Kidney (tissue), 14 donors: Measurements from ENCODE around the gene CAPN15. TPM values are rescaled to one million over a fixed set of nuclear protein-coding genes. Genes with fewer than 3 reads are reported as not detected.
A peak's percentile ranks its signal among the peaks of the same experiment; 100 is the strongest.

ENCODE experiments used
- DNase-seq, 5 donors: peaks; one replicate each; pipeline ENCODE4 v3.0.0-alpha.2; 2013 to 2020
- FAIRE-seq: peaks from 2 replicates; lab custom pipeline; 2012; peaks lifted over from hg19 to GRCh38; lab: Jason Lieb, UNC
- H3K27ac ChIP-seq, 2 donors: one replicate each; pipeline ENCODE4 v1.7.0; 2013; ENCODE audit warnings: low read depth in 2 of 2, low read length in 2 of 2, inconsistent platforms in 1 of 2
- H3K27me3 ChIP-seq: one replicate; pipeline ENCODE4 v1.7.1; 2013; ENCODE audit warnings: low read length, inconsistent platforms; ENCODE audit not compliant: control insufficient read depth, insufficient read depth
- H3K36me3 ChIP-seq, 3 donors: one replicate each; pipeline versions ENCODE4 v1.7.0 to v1.7.1; 2013; ENCODE audit warnings: low read length in 3 of 3, control low read depth in 1 of 3, inconsistent platforms in 1 of 3; ENCODE audit not compliant: insufficient read depth in 3 of 3, control insufficient read depth in 2 of 3
- H3K4me1 ChIP-seq, 3 donors: one replicate each; pipeline versions ENCODE4 v1.7.0 to v1.7.1; 2013; ENCODE audit warnings: low read length in 3 of 3, inconsistent platforms in 1 of 3, low read depth in 1 of 3; ENCODE audit not compliant: control insufficient read depth in 2 of 3, insufficient read depth in 2 of 3
- H3K4me3 ChIP-seq, 3 donors: one replicate each; pipeline versions ENCODE4 v1.7.0 to v1.8.1; 2013; ENCODE audit warnings: low read length in 3 of 3, control low read depth in 1 of 3, inconsistent platforms in 1 of 3
- H3K9ac ChIP-seq, 3 donors: one replicate each; pipeline versions ENCODE4 v1.7.0 to v1.7.1; 2013; ENCODE audit warnings: low read length in 3 of 3, control low read depth in 1 of 3, inconsistent platforms in 1 of 3
- H3K9me3 ChIP-seq, 3 donors: one replicate each; pipeline versions ENCODE4 v1.7.0 to v1.7.1; 2013; ENCODE audit warnings: low read length in 3 of 3, control low read depth in 1 of 3, inconsistent platforms in 1 of 3; ENCODE audit not compliant: control insufficient read depth in 2 of 3, insufficient read depth in 1 of 3
- CTCF ChIP-seq: IDR thresholded peaks from 3 replicates; pipeline ENCODE4 v1.5.1; 2012; ENCODE audit warnings: mild to moderate bottlenecking, moderate library complexity, borderline replicate concordance; ENCODE audit not compliant: insufficient read depth; ENCODE audit errors: extremely low read depth
- intact Hi-C: fragments of 100-400 bp; cut with DNase I; formaldehyde crosslinking; loops from one replicate; pipeline ENCODE4 v1.11.1; 2022
- polyA plus RNA-seq: library from polyadenylated mRNA; stranded (reverse); fragments of 350-450 nt; fragmentation: Illumina TruSeq; extraction: RNeasy Lipid Tissue Mini Kit (QIAGEN cat#74804); gene quantifications from one replicate; pipeline ENCODE4 v1.2.3, GENCODE V29; 2014; ENCODE audit warnings: low read depth, low replicate concordance; ENCODE audit not compliant: insufficient read depth
- total RNA-seq: library from RNA; stranded (reverse); fragmentation: NEBNext Ultra II Directional; extraction: Animal tissue kit (Norgen Biotek cat#: 25700); gene quantifications from one replicate; pipeline ENCODE4 v1.2.1, GENCODE V29; 2021
- donor health status: control.
- donor health status: control.
- donor health status: control.
- donor health status: control.
- donor health status: control.
- donor health status: DM: yes; HTN: yes; CAD: no.
- donor health status: Normal renal cell carcinoma (clear cell type).

The CAPN15 gene
- total and polyA plus RNA-seq, 2 donors from 2014 or later, result 17.9 to 52.9 TPM

- Histone ChIP-seq H3K9me3 (no peaks in the 10 kb centered on the region), H3K27ac (peak overlapping the region; percentile 33 to 87), H3K9ac (peak overlapping the region; percentile 27 to 77 (median 52)), H3K27me3 (no peaks in the 10 kb centered on the region), H3K4me3 (peak overlapping the region; percentile 66 to 80 (median 70)), H3K36me3 (no peaks in the 10 kb centered on the region), H3K4me1 (peaks cover 6 to 58% (median 42%) of the 10 kb centered on the region in 3 donors)
- intact Hi-C loops, result no loop called here
- TF ChIP-seq CTCF, result no peak
- FAIRE-seq, result no peak
- no peak for DNase-seq
Measured at GRCh38 chr16:590815-591200, 63.3 kb downstream of the CAPN15 start.

- Histone ChIP-seq H3K36me3 (no peaks in the 10 kb centered on the region), H3K9me3 (no peaks in the 10 kb centered on the region), H3K9ac (peak overlapping the region; percentile 20 to 77 (median 27)), H3K27me3 (no peaks in the 10 kb centered on the region), H3K4me1 (peaks cover 6 to 60% (median 42%) of the 10 kb centered on the region in 3 donors), H3K27ac (peak overlapping the region in 1 of 2 donors; percentile 87), H3K4me3 (peak overlapping the region; percentile 66 to 80 (median 70))
- peak in 1 of 5 donors; percentile 50 for DNase-seq
- intact Hi-C loops, result no loop called here
- FAIRE-seq, result no peak
- TF ChIP-seq CTCF, result no peak
Measured at GRCh38 chr16:591231-591630, 63.7 kb downstream of the CAPN15 start.

GRCh38 chr16:591892-592517 lies 64.5 kb downstream of the CAPN15 start:
- peak in 2 of 5 donors; percentile 30 to 55 for DNase-seq
- Histone ChIP-seq H3K4me3 (peak overlapping the region in 2 of 3 donors; percentile 22 to 29), H3K27ac (peak overlapping the region; percentile 82 to 94), H3K4me1 (peaks cover 6 to 57% (median 41%) of the 10 kb centered on the region in 3 donors), H3K9me3 (no peaks in the 10 kb centered on the region), H3K36me3 (no peaks in the 10 kb centered on the region), H3K9ac (peak overlapping the region in 1 of 3 donors; percentile 75), H3K27me3 (no peaks in the 10 kb centered on the region)
- no peak for TF ChIP-seq CTCF
- FAIRE-seq, result no peak
- intact Hi-C loops, result no loop called here
